ENCODE data around the gene CDKN2AIP.
"Not testable (repeated sequence)": the region's sequence is repeated elsewhere in the genome, so short reads cannot be mapped to it uniquely, and the experiment has no call there.

The CDKN2AIP gene

GRCh38 chr4:183449193-183449882 is 4.9 kb downstream of the CDKN2AIP start:
- DNase-seq (ENCODE audit: extremely low read depth, low read depth) = no peak
- no peak for TF ChIP-seq CTCF (IDR thresholded peaks at IDR 0.05; ENCODE audit: low read depth, low read length)

GRCh38 chr4:183450108-183450507 is 5.7 kb downstream of the CDKN2AIP start:
- TF ChIP-seq CTCF (IDR thresholded peaks at IDR 0.05; ENCODE audit: low read depth, low read length) = no peak
- DNase-seq (ENCODE audit: extremely low read depth, low read depth) = no peak

GRCh38 chr4:183455431-183456195 is 11.2 kb downstream of the CDKN2AIP start:
- TF ChIP-seq CTCF (IDR thresholded peaks at IDR 0.05; ENCODE audit: low read depth, low read length) = no peak
- no peak for DNase-seq (ENCODE audit: extremely low read depth, low read depth)

GRCh38 chr4:183458005-183458404 is 13.6 kb downstream of the CDKN2AIP start:
- no peak for TF ChIP-seq CTCF (IDR thresholded peaks at IDR 0.05; ENCODE audit: low read depth, low read length)

GRCh38 chr4:183463903-183464619 is 19.6 kb downstream of the CDKN2AIP start:
- DNase-seq (ENCODE audit: extremely low read depth, low read depth) = not testable (repeated sequence)

More at GRCh38 chr4:183458005-183458404, 13.6 kb downstream of the CDKN2AIP start:
- no peak for DNase-seq (ENCODE audit: extremely low read depth, low read depth)

GRCh38 chr4:183465879-183466278 is 21.4 kb downstream of the CDKN2AIP start:
- not testable (repeated sequence) for DNase-seq (ENCODE audit: extremely low read depth, low read depth)

- no peak for DNase-seq (ENCODE audit: extremely low read depth, low read depth)
- no peak for TF ChIP-seq CTCF (IDR thresholded peaks at IDR 0.05; ENCODE audit: low read depth, low read length)
Measured at GRCh38 chr4:183467246-183467645, 22.8 kb downstream of the CDKN2AIP start.

All from AG09319 (cell line).